Medulla oblongata (tissue), 1 donor: ENCODE measurements around the gene TRAIP.

Source experiments
- DNase-seq: peaks from one replicate; pipeline ENCODE4 v3.0.0-alpha.2; 2015; ENCODE audit errors: extremely low spot score

Gene TRAIP

DNA sequence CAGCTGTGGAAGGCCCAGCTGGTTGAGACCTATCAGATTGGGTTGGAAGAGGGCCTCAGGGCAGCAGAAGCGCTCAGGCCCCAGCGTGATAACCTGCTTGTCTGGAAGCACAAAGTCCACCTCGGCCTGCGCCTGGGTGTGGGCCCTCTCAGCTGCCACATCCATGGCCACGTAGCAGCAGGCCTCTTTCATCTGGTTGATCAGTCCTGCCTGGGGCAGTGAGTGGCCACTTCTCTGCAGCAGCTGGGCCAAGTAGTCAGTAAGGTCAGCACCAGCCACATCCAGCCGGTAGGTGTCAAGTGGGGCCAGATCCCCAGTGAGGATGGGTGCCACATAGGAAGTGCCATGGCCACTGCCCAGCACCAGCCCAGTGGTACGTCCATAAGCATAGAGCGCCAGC lies 17.3 kb upstream of the TRAIP start:
- no peak for DNase-seq

GRCh38 chr3:49872801-49873281 lies 16.5 kb upstream of the TRAIP start:
- DNase-seq: no peak

DNA sequence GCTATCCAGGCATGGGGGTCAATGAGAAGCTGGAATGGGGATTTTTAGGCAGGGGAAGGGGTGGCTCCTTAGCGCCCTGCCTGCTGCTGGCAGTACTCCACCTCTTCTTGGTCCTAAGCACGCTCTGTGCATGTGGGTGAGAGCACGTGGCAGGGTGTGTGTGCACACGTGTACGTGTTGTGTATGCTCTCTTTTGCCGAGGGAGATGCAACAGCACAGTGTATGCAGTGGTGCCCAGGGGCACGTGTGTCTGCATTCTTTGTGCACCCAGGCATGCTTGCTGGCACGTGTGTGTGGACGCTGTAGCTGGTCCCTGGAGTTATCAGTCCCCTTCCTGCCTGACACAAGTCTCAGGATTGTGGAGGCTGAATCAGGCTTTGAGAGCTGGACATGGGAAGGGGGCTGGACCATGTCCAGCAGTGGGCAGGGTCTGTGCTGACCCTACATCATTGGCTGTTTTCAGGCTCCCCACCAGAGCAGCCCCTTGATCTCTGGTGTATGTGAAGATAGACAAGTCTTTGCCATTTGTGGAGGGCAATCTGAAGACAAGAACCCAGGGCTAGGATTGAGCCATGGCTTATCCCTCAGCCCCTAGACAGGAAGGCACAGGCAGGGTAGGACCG lies 15.3 kb upstream of the TRAIP start:
- DNase-seq: no peak

GRCh38 chr3:49869525-49870126 lies 13.3 kb upstream of the TRAIP start, which contains the start of gene CAMKV:
TSS of gene CAMKV (minus strand) at chr3:49869906. CDS start at chr3:49862388, 7,518 bp downstream.
- no peak for DNase-seq

DNA sequence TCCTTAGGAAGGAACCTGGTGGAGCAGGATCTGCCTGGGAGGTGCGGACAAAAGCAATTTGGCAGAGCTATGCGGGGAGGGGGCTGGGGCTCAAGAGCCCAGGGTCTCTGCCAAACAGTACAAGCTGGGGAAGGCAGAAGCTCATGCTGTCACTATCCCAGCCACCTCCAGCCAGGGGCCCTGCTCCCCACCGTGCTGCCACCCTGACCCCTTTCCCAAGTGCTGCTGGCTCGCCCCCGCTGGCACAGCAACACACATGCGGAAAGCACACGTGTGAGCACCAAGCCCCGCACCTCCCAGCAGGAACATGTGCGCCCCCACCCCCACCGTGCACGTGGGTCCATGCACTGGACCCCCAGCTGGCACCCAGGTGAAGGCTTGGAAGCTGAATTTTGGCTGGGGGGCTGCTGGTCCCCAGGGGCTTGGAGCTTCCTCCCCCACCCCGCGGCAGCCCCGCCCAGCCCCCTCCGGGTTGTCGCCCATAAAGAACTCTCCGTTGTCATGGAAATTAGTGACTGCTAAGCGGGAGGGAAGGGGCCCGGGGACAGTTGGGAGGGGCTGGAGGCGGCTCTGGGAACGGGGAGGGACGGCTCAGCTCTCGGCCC lies 12.6 kb upstream of the TRAIP start:
- no peak for DNase-seq

GRCh38 chr3:49867871-49868321 lies 11.5 kb upstream of the TRAIP start:
- DNase-seq: no peak

DNA sequence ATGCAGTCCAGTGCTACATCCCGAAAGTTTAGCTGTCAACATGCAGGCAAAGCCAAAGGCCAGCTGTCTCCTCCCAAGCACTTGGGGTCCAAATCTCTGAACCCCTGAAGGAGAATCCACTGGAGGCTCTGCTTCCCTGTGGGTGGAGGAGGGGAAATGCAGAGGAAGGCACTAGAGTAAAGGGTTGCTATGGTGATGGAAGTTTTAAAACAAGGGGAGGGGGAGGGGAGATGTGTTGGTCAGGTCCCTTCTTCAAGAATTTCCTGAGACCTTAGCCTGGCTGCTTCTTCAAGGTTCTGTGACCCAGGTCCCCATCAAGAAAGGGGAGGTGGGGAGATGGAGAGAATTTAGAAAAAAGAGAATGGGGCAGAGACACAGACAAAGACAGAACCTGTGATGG lies 11.0 kb upstream of the TRAIP start:
- no peak for DNase-seq

GRCh38 chr3:49865198-49865784 lies 8.9 kb upstream of the TRAIP start:
- no peak for DNase-seq

DNA sequence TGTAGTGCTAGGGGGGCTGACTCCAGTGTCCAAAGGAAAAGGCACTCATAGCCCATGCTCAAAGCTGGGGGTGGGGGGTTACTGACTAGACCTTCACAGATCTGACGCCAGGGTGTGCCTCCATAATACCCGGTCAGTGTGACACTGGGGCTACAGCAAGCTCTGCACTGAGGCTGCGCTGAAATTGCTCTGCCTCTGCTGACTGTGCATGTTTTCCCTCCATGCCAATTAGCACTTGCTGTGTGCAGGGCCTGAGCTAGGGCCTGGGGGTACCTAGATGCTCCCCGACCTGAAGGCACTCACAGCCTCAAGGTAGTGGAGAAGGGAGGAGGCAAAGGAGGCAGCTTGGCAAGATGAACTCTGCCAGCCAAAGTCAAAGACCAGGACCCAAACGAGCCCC lies 8.1 kb upstream of the TRAIP start:
- no peak for DNase-seq

GRCh38 chr3:49859576-49860305 lies 3.4 kb upstream of the TRAIP start:
- DNase-seq: no peak

DNA sequence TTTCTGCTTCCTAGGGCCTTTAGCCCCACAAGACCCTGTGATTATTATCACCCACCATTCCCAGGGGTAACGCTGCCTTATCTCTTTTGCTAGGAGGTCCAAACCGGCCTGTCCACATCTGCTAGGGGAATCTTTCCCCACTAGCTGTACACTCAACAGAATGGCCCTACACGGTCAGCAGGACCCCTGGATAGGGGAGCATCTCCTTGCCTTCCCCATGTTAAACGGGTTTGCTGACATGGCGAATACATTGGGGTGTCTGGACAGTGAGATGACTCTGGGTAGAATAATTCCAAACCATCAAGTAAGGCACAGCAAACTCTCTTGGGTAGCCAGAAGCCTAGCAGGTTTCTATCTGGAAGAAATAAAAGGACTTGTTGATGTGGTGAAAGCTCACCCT lies 702 bp downstream of the TRAIP start:
- DNase-seq: no peak

DNA sequence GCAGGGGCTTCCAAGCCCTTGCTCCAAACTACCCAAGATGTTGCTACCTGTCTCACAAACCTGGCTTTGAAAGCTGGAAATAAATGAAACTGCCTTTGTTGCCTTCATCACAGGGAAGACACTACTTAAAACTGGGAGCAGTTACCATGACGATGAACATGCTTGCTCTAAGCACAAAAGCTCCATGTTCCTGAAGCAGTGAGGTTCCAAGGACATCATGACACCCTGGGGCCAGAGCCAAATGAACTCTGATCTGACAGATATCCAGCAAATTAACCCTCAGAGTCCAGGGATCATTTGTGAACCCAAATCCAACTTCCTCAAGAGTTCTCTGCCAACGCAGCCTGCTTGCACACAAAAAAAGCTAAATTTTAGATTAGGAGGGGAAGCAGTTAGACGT lies 10.7 kb downstream of the TRAIP start:
- no peak for DNase-seq

GRCh38 chr3:49844464-49845183 lies 11.7 kb downstream of the TRAIP start:
- DNase-seq: no peak

- DNase-seq: no peak
These were observed 13.4 kb downstream of the TRAIP start for GRCh38 chr3:49842843-49843517.

- no peak for DNase-seq
These were observed 14.6 kb downstream of the TRAIP start for GRCh38 chr3:49841806-49842205.

- DNase-seq: no peak
These were observed 15.2 kb downstream of the TRAIP start for GRCh38 chr3:49841126-49841696.

GRCh38 chr3:49840388-49840787 lies 16.0 kb downstream of the TRAIP start:
- no peak for DNase-seq

DNA sequence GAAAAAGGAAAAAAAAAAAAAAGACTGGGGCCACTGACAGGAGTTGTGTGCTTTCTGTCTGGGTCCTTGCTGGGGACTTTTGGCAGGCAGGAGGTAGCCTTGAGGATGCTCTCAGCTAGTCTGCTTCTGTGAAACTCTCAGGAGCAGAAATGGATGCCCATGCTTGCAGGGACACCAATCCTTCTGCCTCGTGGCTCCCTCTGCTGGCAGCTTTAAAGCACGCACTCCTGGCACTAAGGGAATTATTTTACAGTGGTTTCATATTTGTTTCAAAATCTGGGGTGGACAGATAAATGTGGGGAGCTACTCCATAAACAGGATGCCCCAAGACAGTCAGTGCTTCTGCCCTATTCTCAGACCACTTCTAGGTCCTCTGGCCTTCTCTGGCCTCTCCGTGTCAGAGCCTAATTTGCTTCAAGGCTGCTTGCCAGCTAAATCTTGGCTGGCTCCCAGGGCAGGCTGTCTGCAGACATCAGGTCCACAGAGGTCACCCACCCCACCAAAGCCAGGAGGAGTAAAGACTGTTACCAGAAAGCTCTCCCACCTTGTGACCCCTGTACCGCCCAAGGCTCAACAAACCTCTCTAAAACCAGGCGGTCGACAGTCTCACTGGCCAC lies 17.1 kb downstream of the TRAIP start:
- DNase-seq: peak; percentile 92

DNA sequence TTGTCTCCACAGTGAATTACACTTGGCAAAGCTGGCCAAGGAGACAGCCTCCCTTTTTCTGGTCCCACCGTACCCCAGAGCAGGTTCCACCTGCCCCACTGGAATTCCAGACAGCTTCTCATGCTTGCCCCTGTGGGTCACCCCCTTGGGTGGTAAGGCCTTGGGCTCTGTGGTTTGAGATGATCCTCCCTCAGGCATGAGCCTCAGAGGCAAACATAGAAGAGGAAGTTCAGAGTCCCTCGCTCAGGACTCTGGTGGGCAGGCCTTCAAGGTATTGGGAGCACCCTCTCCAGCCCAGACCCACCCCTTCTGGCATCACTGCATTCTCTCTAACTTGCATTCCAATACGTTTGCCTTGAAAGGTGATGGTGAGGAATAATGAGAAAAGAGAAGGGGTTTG lies 25.0 kb downstream of the TRAIP start:
- DNase-seq: no peak

DNA sequence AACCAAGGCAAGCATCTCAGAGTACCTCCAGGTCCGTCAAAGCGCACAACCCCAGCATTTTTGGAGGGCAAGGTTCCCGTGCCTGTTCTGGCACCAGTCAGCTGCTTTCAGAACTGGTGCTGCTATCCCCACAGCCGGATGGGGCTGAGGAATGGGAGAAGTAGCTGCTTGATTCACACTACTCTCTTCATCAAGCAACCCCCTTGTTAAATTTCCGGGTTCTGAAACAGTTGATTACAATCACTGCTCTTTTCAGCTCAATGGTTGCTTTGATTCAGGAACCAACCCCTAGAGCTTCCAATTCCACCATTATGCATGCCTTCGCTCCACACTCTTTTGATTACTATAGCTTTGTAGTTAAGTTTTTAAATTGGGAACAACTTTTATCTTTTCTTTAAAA lies 30.3 kb downstream of the TRAIP start:
- peak; percentile 57 for DNase-seq
